Keratinocyte (primary cell): ENCODE data around the gene NME8. TPM values are rescaled to one million over a fixed set of nuclear protein-coding genes. Genes with fewer than 3 reads are reported as not detected.

ENCODE experiments used
- DNase-seq: peaks from one replicate; pipeline ENCODE4 v3.0.0-alpha.2; 2011; ENCODE audit warnings: low read depth, missing footprints, low spot score
- FAIRE-seq: peaks from 2 replicates; lab custom pipeline; 2011; peaks lifted over from hg19 to GRCh38; lab: Jason Lieb, UNC
- H2AFZ ChIP-seq: 2 replicates; pipeline ENCODE4 v1.6.0; 2012; ENCODE audit warnings: low read length, control low read depth, inconsistent platforms; ENCODE audit not compliant: control insufficient read depth
- H3K27ac ChIP-seq: 2 replicates; pipeline ENCODE4 v1.5.1; 2011; ENCODE audit warnings: low read length; ENCODE audit not compliant: control insufficient read depth, insufficient read depth
- H3K27me3 ChIP-seq: 3 replicates; pipeline ENCODE4 v1.6.0; 2011; ENCODE audit warnings: low read length; ENCODE audit not compliant: control insufficient read depth, insufficient read depth; ENCODE audit errors: extremely low read depth
- H3K36me3 ChIP-seq, 2 experiments: 2 replicates in 1 of 2; 3 replicates in 1 of 2; pipeline ENCODE4 v1.5.1; 2011; ENCODE audit warnings: low read length in 2 of 2, mild to moderate bottlenecking in 1 of 2; ENCODE audit not compliant: control insufficient read depth in 2 of 2, insufficient read depth in 2 of 2; ENCODE audit errors: extremely low read depth in 1 of 2
- H3K4me1 ChIP-seq: 3 replicates; pipeline ENCODE4 v1.5.1; 2011; ENCODE audit warnings: low read length; ENCODE audit not compliant: control insufficient read depth, insufficient read depth; ENCODE audit errors: extremely low read depth
- H3K4me2 ChIP-seq: 3 replicates; pipeline ENCODE4 v1.6.0; 2011; ENCODE audit warnings: low read depth, low read length; ENCODE audit not compliant: control insufficient read depth, insufficient read depth; ENCODE audit errors: extremely low read depth
- H3K4me3 ChIP-seq, 3 experiments: fragments of 200-600 bp in 1 of 3; sonication (generic) in 1 of 3; 2 replicates in 2 of 3; 3 replicates in 1 of 3; pipeline ENCODE4 v1.5.1; 2011 to 2016; ENCODE audit warnings: low read length in 3 of 3, mild to moderate bottlenecking in 3 of 3, control low read depth in 2 of 3, inconsistent platforms in 1 of 3, low read depth in 1 of 3, mixed read lengths in 1 of 3, mixed run types in 1 of 3, moderate library complexity in 1 of 3; ENCODE audit not compliant: control insufficient read depth in 2 of 3, insufficient read depth in 2 of 3; ENCODE audit errors: extremely low read depth in 1 of 3
- H3K79me2 ChIP-seq: 2 replicates; pipeline ENCODE4 v1.6.0; 2012; ENCODE audit warnings: low read length; ENCODE audit not compliant: control insufficient read depth, insufficient read depth
- H3K9ac ChIP-seq: 3 replicates; pipeline ENCODE4 v1.6.0; 2011; ENCODE audit warnings: low read length; ENCODE audit not compliant: control insufficient read depth, insufficient read depth; ENCODE audit errors: extremely low read depth
- H3K9me1 ChIP-seq: 3 replicates; pipeline ENCODE4 v1.6.0; 2011; ENCODE audit warnings: low read length; ENCODE audit not compliant: control insufficient read depth, insufficient read depth; ENCODE audit errors: extremely low read depth
- H3K9me3 ChIP-seq: 2 replicates; pipeline ENCODE4 v1.5.1; 2012; ENCODE audit warnings: low read depth, low read length; ENCODE audit not compliant: control insufficient read depth
- H4K20me1 ChIP-seq: 3 replicates; pipeline ENCODE4 v1.6.0; 2011; ENCODE audit warnings: low read length; ENCODE audit not compliant: control insufficient read depth, insufficient read depth; ENCODE audit errors: extremely low read depth
- EZH2 ChIP-seq: IDR thresholded peaks from one replicate; pipeline ENCODE4 v1.6.1; 2012; ENCODE audit warnings: inconsistent platforms, mild to moderate bottlenecking, low read length, moderate library complexity
- dilution Hi-C: fragments of 300-500 bp; cut with MboI; formaldehyde crosslinking; loops from one replicate; pipeline ENCODE4 v1.7.0; 2020; ENCODE audit warnings: low sequenced_read_pairs; ENCODE audit not compliant: extremely low pct_ligation_motif_present
- polyA plus RNA-seq, 5 experiments: library from polyadenylated mRNA; depleted of rRNA in 3 of 5; stranded (reverse) in 3 of 5; stranded (forward) in 1 of 5; unstranded in 1 of 5; fragments of >200 nt; gene quantifications; 1 replicate in 1 of 5; 2 replicates in 3 of 5; 3 replicates in 1 of 5; pipeline versions ENCODE4 v1.2.1 to v1.2.3, GENCODE V29; 2011 to 2012; ENCODE audit warnings: missing spikeins in 2 of 5, low read depth in 1 of 5, low replicate concordance in 1 of 5
- TF ChIP-seq, protein P1 (sequence below), 3 experiments: IDR thresholded peaks in 1 of 3; conservative IDR thresholded peaks in 1 of 3; optimal IDR thresholded peaks in 1 of 3; 2 replicates in 2 of 3; 3 replicates in 1 of 3; pipeline versions ENCODE3 to v1.5.1; 2011; ENCODE audit warnings: low read length in 3 of 3, mild to moderate bottlenecking in 3 of 3, moderate library complexity in 2 of 3, control low read depth in 1 of 3, inconsistent platforms in 1 of 3; ENCODE audit not compliant: insufficient read depth in 2 of 3; ENCODE audit errors: extremely low read depth in 1 of 3

Gene NME8
- polyA plus RNA-seq, 1 donor (not counting 4 experiments of a cell fraction or from before 2014, with no cell fraction given): not detected

DNA sequence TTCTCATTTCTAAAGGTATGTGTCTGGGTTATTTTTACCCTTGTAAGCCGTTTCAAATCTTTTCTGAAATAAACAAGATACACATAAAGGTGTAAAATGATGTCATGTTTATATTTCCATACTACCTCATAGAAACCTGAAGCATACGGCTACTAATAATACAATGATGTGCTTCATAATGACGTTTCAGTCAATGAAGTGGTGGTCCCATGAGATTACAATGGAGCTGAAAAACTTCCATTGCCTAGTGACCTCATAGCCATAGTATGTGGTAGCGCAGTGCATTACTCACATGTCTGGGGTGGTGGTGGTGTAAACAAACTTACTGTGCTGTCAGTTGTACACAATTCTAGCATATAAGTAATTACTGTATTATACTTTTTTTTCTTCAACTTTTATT is 96.9 kb downstream of the NME8 start:
- DNase-seq: no peak

DNA sequence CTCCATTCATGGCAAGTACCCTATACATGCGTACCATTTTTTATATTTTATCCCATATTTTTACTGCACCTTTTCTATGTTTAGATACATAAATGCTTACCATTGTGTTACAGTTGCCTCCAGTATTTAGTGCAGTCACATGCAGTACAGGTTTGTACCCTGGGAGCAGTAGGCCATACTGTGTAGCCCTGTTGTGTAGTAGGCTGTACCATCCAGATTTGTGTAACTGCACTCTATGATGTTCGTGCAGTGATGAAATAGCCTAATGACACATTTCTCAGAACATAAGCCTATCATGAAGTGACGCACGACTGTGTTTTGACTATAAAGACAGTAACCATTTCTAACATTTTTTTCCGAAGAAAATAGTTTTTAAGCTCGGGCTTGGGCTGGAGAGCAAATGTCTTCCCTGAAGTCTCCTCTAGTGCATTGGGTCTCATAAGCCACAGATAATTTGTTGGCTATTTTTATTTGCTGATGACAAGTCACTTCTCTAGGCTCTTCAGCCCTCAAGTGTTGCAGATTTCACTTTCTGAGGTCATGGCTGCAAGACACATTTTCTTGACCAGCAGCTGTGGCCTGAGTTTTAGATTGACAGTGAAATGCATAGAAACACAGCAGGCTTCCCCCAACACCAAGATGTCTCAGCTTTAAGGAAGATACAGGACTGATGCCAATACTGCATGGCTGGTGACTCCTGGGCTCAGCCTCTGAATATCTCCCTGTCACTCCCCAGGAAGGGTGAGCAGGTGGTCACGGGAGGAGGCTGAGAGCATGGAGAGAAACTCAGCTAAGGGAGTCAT is 98.9 kb downstream of the NME8 start:
- Histone ChIP-seq H3K27ac (no peak overlapping the region), H3K4me1 (no peaks in the 10 kb centered on the region), H4K20me1 (no peaks in the 10 kb centered on the region), H3K9me1 (no peaks in the 10 kb centered on the region), H3K27me3 (no peaks in the 10 kb centered on the region), H3K4me3 (no peak overlapping the region), H3K36me3 (no peaks in the 10 kb centered on the region), H3K4me2 (no peak overlapping the region), H2AFZ (no peak overlapping the region), H3K9me3 (no peaks in the 10 kb centered on the region), H3K9ac (no peak overlapping the region), H3K79me2 (no peaks in the 10 kb centered on the region)
- no peak for TF ChIP-seq EZH2
- TF ChIP-seq, protein P1, sequence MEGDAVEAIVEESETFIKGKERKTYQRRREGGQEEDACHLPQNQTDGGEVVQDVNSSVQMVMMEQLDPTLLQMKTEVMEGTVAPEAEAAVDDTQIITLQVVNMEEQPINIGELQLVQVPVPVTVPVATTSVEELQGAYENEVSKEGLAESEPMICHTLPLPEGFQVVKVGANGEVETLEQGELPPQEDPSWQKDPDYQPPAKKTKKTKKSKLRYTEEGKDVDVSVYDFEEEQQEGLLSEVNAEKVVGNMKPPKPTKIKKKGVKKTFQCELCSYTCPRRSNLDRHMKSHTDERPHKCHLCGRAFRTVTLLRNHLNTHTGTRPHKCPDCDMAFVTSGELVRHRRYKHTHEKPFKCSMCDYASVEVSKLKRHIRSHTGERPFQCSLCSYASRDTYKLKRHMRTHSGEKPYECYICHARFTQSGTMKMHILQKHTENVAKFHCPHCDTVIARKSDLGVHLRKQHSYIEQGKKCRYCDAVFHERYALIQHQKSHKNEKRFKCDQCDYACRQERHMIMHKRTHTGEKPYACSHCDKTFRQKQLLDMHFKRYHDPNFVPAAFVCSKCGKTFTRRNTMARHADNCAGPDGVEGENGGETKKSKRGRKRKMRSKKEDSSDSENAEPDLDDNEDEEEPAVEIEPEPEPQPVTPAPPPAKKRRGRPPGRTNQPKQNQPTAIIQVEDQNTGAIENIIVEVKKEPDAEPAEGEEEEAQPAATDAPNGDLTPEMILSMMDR (optimal IDR thresholded peaks at IDR 0.05 in 1 of 3, IDR thresholded peaks at IDR 0.05 in 1 of 3, conservative IDR thresholded peaks at IDR 0.05 in 1 of 3; ENCODE audit: extremely low read depth in 1 of 3, insufficient read depth in 2 of 3, low read length in 3 of 3): no peak
- dilution Hi-C loops: no loop called here
- FAIRE-seq (no peak), DNase-seq (no peak)

More for the DNA sequence above, 96.9 kb downstream of the NME8 start:
- no peaks in the 10 kb centered on the region for H3K9me3 ChIP-seq
- no peak for FAIRE-seq
- no peaks in the 10 kb centered on the region for H3K9me1 ChIP-seq
- H3K9ac ChIP-seq: no peak overlapping the region
- no peaks in the 10 kb centered on the region for H3K27me3 ChIP-seq
- H2AFZ ChIP-seq: no peak overlapping the region
- dilution Hi-C loops: no loop called here
- no peaks in the 10 kb centered on the region for H3K36me3 ChIP-seq
- H3K79me2 ChIP-seq: no peaks in the 10 kb centered on the region
- no peak for TF ChIP-seq EZH2
- TF ChIP-seq, protein P1 (optimal IDR thresholded peaks at IDR 0.05 in 1 of 3, IDR thresholded peaks at IDR 0.05 in 1 of 3, conservative IDR thresholded peaks at IDR 0.05 in 1 of 3; ENCODE audit: extremely low read depth in 1 of 3, insufficient read depth in 2 of 3, low read length in 3 of 3): no peak
- no peaks in the 10 kb centered on the region for H4K20me1 ChIP-seq
- no peaks in the 10 kb centered on the region for H3K4me1 ChIP-seq
- H3K4me2 ChIP-seq: no peak overlapping the region
- H3K27ac ChIP-seq: no peak overlapping the region
- H3K4me3 ChIP-seq: no peak overlapping the region
